Mesenchymal stem cell (in vitro differentiated cells and primary cell): ENCODE measurements around the gene NDOR1.

ENCODE experiments used
- DNase-seq: peaks from one replicate; pipeline ENCODE4 v3.0.0-alpha.2; 2013
- H2AFZ ChIP-seq: one replicate; pipeline ENCODE4 v1.6.1; 2013; ENCODE audit warnings: low read depth, mild to moderate bottlenecking, control low read depth, inconsistent platforms, low read length, moderate library complexity
- H2AK5ac ChIP-seq: 2 replicates; pipeline ENCODE4 v1.6.1; 2013; ENCODE audit warnings: low read length, moderate library complexity, mild to moderate bottlenecking, inconsistent platforms; ENCODE audit not compliant: severe bottlenecking
- H2BK120ac ChIP-seq: one replicate; pipeline ENCODE4 v1.6.1; 2013; ENCODE audit warnings: low read depth, mild to moderate bottlenecking, inconsistent platforms, low read length, moderate library complexity
- H2BK12ac ChIP-seq, 2 experiments: one replicate each; pipeline ENCODE4 v1.6.1; 2013; ENCODE audit warnings: inconsistent platforms in 2 of 2, low read length in 2 of 2, mild to moderate bottlenecking in 2 of 2, moderate library complexity in 2 of 2, control low read depth in 1 of 2
- H2BK15ac ChIP-seq: one replicate; pipeline ENCODE4 v1.6.1; 2013; ENCODE audit warnings: mild to moderate bottlenecking, low read depth, inconsistent platforms; ENCODE audit not compliant: poor library complexity, severe bottlenecking
- H2BK5ac ChIP-seq: 2 replicates; pipeline ENCODE4 v1.6.1; 2013; ENCODE audit warnings: low read depth, mild to moderate bottlenecking, low read length, control low read depth, inconsistent platforms; ENCODE audit not compliant: poor library complexity, severe bottlenecking
- H3K14ac ChIP-seq, 2 experiments: one replicate each; pipeline ENCODE4 v1.6.1; 2013; ENCODE audit warnings: inconsistent platforms in 2 of 2, low read length in 2 of 2, control low read depth in 1 of 2, mild to moderate bottlenecking in 1 of 2, moderate library complexity in 1 of 2
- H3K18ac ChIP-seq, 2 experiments: one replicate each; pipeline ENCODE4 v1.6.1; 2013; ENCODE audit warnings: inconsistent platforms in 2 of 2, low read length in 2 of 2, control low read depth in 1 of 2, low read depth in 1 of 2, mild to moderate bottlenecking in 1 of 2
- H3K23ac ChIP-seq, 2 experiments: one replicate each; pipeline ENCODE4 v1.6.1; 2013; ENCODE audit warnings: inconsistent platforms in 2 of 2, low read length in 2 of 2, mild to moderate bottlenecking in 2 of 2, moderate library complexity in 2 of 2, control low read depth in 1 of 2
- H3K27ac ChIP-seq: 2 replicates; pipeline ENCODE4 v1.5.1; 2013; ENCODE audit warnings: mild to moderate bottlenecking, moderate library complexity, low read length, control low read depth, inconsistent platforms; ENCODE audit not compliant: poor library complexity, severe bottlenecking
- H3K27me3 ChIP-seq, 2 experiments: 2 replicates each; pipeline versions ENCODE4 v1.6.1 to v1.7.0; 2013; ENCODE audit warnings: low read length in 2 of 2, mild to moderate bottlenecking in 2 of 2, moderate library complexity in 2 of 2, control low read depth in 1 of 2, inconsistent platforms in 1 of 2; ENCODE audit not compliant: control insufficient read depth in 1 of 2, insufficient read depth in 1 of 2
- H3K36me3 ChIP-seq, 2 experiments: 2 replicates each; pipeline versions ENCODE4 v1.6.1 to v1.7.0; 2013; ENCODE audit warnings: low read length in 2 of 2, control low read depth in 1 of 2, inconsistent platforms in 1 of 2, low read depth in 1 of 2, mild to moderate bottlenecking in 1 of 2; ENCODE audit not compliant: insufficient read depth in 2 of 2, control insufficient read depth in 1 of 2
- H3K4ac ChIP-seq, 2 experiments: one replicate each; pipeline ENCODE4 v1.6.1; 2013; ENCODE audit warnings: inconsistent platforms in 2 of 2, low read length in 2 of 2, mild to moderate bottlenecking in 2 of 2, moderate library complexity in 2 of 2, control low read depth in 1 of 2, low read depth in 1 of 2
- H3K4me1 ChIP-seq: 2 replicates; pipeline ENCODE4 v1.6.1; 2013; ENCODE audit warnings: low read depth, low read length, control low read depth; ENCODE audit not compliant: control insufficient read depth, insufficient read depth
- H3K4me2 ChIP-seq: 2 replicates; pipeline ENCODE4 v1.6.1; 2013; ENCODE audit warnings: low read length, mild to moderate bottlenecking, inconsistent platforms; ENCODE audit not compliant: poor library complexity, severe bottlenecking
- H3K4me3 ChIP-seq, 2 experiments: 2 replicates each; pipeline versions ENCODE4 v1.5.1 to v1.7.0; 2013; ENCODE audit warnings: low read length in 2 of 2, mild to moderate bottlenecking in 2 of 2, control low read depth in 1 of 2, low read depth in 1 of 2; ENCODE audit not compliant: insufficient read depth in 1 of 2
- H3K79me1 ChIP-seq: replicated peaks from 2 replicates; pipeline ENCODE4 v1.6.1; 2013; ENCODE audit warnings: mild to moderate bottlenecking, control low read depth, low read length, inconsistent platforms; ENCODE audit not compliant: poor library complexity, severe bottlenecking
- H3K9ac ChIP-seq: 2 replicates; pipeline ENCODE4 v1.7.0; 2013; ENCODE audit warnings: mild to moderate bottlenecking, low read length, moderate library complexity
- H3K9me3 ChIP-seq: 2 replicates; pipeline ENCODE4 v1.7.0; 2013; ENCODE audit warnings: mild to moderate bottlenecking, low read length; ENCODE audit not compliant: control insufficient read depth
- H4K8ac ChIP-seq: one replicate; pipeline ENCODE4 v1.6.1; 2013; ENCODE audit warnings: inconsistent platforms, mild to moderate bottlenecking, low read length, moderate library complexity
- H4K91ac ChIP-seq: one replicate; pipeline ENCODE4 v1.6.1; 2013; ENCODE audit warnings: mild to moderate bottlenecking, low read length, inconsistent platforms
- WGBS: methylation state at CpG from one replicate; pipeline ENCODE4 v1.1.7; 2013; ENCODE audit warnings: mixed read lengths; 5-methylcytosine and 5-hydroxymethylcytosine counted together

Gene NDOR1

GRCh38 chr9:137250329-137251193 is 45.1 kb downstream of the NDOR1 start:
- H2BK12ac ChIP-seq: no peak overlapping the region
- peaks cover 0 to under 1% of the 10 kb centered on the region in 2 experiments for H3K36me3 ChIP-seq
- DNase-seq: no peak
- no peak overlapping the region for H2AFZ ChIP-seq
- H2BK120ac ChIP-seq: no peak overlapping the region
- no peak overlapping the region for H3K4me3 ChIP-seq
- H3K9me3 ChIP-seq: no peaks in the 10 kb centered on the region
- no peak overlapping the region for H4K91ac ChIP-seq
- H3K4me2 ChIP-seq: no peak overlapping the region
- H3K9ac ChIP-seq: no peak overlapping the region
- peaks cover 2% of the 10 kb centered on the region for H3K79me1 ChIP-seq
- H4K8ac ChIP-seq: no peak overlapping the region
- H3K4me1 ChIP-seq: peaks cover 28% of the 10 kb centered on the region
- H2AK5ac ChIP-seq: no peak overlapping the region
- no peak overlapping the region for H3K18ac ChIP-seq
- H3K27ac ChIP-seq: no peak overlapping the region
- peaks cover 0 to 13% of the 10 kb centered on the region in 2 experiments for H3K27me3 ChIP-seq
- H3K4ac ChIP-seq: no peak overlapping the region
- no peak overlapping the region for H3K14ac ChIP-seq
- 73% methylated on average over 17 of the region's 18 CpGs for WGBS
- no peak overlapping the region for H2BK5ac ChIP-seq
- H3K23ac ChIP-seq: no peak overlapping the region
- no peak overlapping the region for H2BK15ac ChIP-seq

- Histone ChIP-seq H2BK15ac (peak within 1 kb of the TSS; percentile 33), H3K23ac (no peak within 1 kb of the TSS)
- DNase-seq: no peak
These were observed 45.6 kb downstream of the NDOR1 start, which contains the start of gene STPG3 for GRCh38 chr9:137251194-137251461. Gene STPG3 (plus strand): TSS chr9:137251286. CDS start chr9:137251287, 1 bp downstream.

GRCh38 chr9:137251490-137252268 is 46.2 kb downstream of the NDOR1 start:
- no peak overlapping the region for H3K23ac ChIP-seq
- no peak overlapping the region for H3K4me2 ChIP-seq
- no peak for DNase-seq
- H3K9me3 ChIP-seq: no peaks in the 10 kb centered on the region
- no peak overlapping the region for H3K9ac ChIP-seq
- peak overlapping the region in 1 of 2 experiments; percentile 11 for H2BK12ac ChIP-seq
- H2AK5ac ChIP-seq: no peak overlapping the region
- H3K4me3 ChIP-seq: peak overlapping the region in 1 of 2 experiments; percentile 7
- H4K91ac ChIP-seq: no peak overlapping the region
- H2BK15ac ChIP-seq: peak overlapping the region; percentile 33
- H3K79me1 ChIP-seq: peaks cover 5% of the 10 kb centered on the region
- H3K4ac ChIP-seq: no peak overlapping the region
- no peak overlapping the region for H4K8ac ChIP-seq
- no peak overlapping the region for H3K18ac ChIP-seq
- H3K14ac ChIP-seq: no peak overlapping the region
- 93% methylated on average over 16 of the region's 22 CpGs for WGBS
- H3K36me3 ChIP-seq: peaks cover 0 to 11% of the 10 kb centered on the region in 2 experiments
- peaks cover 0 to 5% of the 10 kb centered on the region in 2 experiments for H3K27me3 ChIP-seq
- peaks cover 36% of the 10 kb centered on the region for H3K4me1 ChIP-seq
- no peak overlapping the region for H2AFZ ChIP-seq
- H2BK5ac ChIP-seq: no peak overlapping the region
- no peak overlapping the region for H2BK120ac ChIP-seq
- H3K27ac ChIP-seq: no peak overlapping the region

More at GRCh38 chr9:137251194-137251461, 45.6 kb downstream of the NDOR1 start, which contains the start of gene STPG3:
- Histone ChIP-seq H3K4me2 (no peak within 1 kb of the TSS), H2BK120ac (no peak within 1 kb of the TSS), H3K36me3 (peaks cover 0 to 6% of the 10 kb centered on the region in 2 experiments), H3K79me1 (peaks cover 2% of the 10 kb centered on the region), H2AFZ (no peak within 1 kb of the TSS), H3K4ac (no peak within 1 kb of the TSS), H3K18ac (no peak within 1 kb of the TSS), H3K9me3 (no peaks in the 10 kb centered on the region), H3K4me1 (peaks cover 31% of the 10 kb centered on the region), H2BK12ac (peak within 1 kb of the TSS in 1 of 2 experiments; percentile 11), H4K8ac (no peak within 1 kb of the TSS), H2AK5ac (no peak within 1 kb of the TSS), H2BK5ac (no peak within 1 kb of the TSS), H4K91ac (no peak within 1 kb of the TSS), H3K4me3 (peak within 1 kb of the TSS in 1 of 2 experiments; percentile 7), H3K9ac (no peak within 1 kb of the TSS), H3K27me3 (peaks cover 0 to 7% of the 10 kb centered on the region in 2 experiments), H3K14ac (no peak within 1 kb of the TSS), H3K27ac (no peak within 1 kb of the TSS)
- WGBS: 75% methylated on average over 4 of the region's 4 CpGs
